BE2C (cell line): ENCODE data around the gene TSHR.
"Not testable (repeated sequence)": the region's sequence is repeated elsewhere in the genome, so short reads cannot be mapped to it uniquely, and the experiment has no call there.

Experiments used
- DNase-seq: peaks from one replicate; pipeline ENCODE4 v3.0.0-alpha.2; 2020
- H3K27me3 ChIP-seq: fragments of 250-450 bp; sonication (Bioruptor Pico); 2 replicates; pipeline ENCODE4 v1.5.1; 2020; ENCODE audit warnings: mild to moderate bottlenecking
- H3K36me3 ChIP-seq: fragments of 250-450 bp; sonication (Bioruptor Pico); 2 replicates; pipeline ENCODE4 v1.5.1; 2020; ENCODE audit warnings: mild to moderate bottlenecking
- H3K4me1 ChIP-seq: fragments of 250-450 bp; sonication (Bioruptor Pico); 2 replicates; pipeline ENCODE4 v1.5.1; 2020
- H3K4me3 ChIP-seq: 2 replicates; pipeline ENCODE4 v1.5.1; 2011; ENCODE audit warnings: low read depth, low read length
- H3K9me3 ChIP-seq: fragments of 250-450 bp; sonication (Bioruptor Pico); 2 replicates; pipeline ENCODE4 v1.5.1; 2020
- TF ChIP-seq, protein P1 (sequence below): IDR thresholded peaks from 2 replicates; pipeline ENCODE4 v1.5.1; 2012; ENCODE audit warnings: mild to moderate bottlenecking, low read depth, low read length

The TSHR gene

GRCh38 chr14:81005540-81006228 lies 50.3 kb downstream of the TSHR start:
- TF ChIP-seq, protein P1, sequence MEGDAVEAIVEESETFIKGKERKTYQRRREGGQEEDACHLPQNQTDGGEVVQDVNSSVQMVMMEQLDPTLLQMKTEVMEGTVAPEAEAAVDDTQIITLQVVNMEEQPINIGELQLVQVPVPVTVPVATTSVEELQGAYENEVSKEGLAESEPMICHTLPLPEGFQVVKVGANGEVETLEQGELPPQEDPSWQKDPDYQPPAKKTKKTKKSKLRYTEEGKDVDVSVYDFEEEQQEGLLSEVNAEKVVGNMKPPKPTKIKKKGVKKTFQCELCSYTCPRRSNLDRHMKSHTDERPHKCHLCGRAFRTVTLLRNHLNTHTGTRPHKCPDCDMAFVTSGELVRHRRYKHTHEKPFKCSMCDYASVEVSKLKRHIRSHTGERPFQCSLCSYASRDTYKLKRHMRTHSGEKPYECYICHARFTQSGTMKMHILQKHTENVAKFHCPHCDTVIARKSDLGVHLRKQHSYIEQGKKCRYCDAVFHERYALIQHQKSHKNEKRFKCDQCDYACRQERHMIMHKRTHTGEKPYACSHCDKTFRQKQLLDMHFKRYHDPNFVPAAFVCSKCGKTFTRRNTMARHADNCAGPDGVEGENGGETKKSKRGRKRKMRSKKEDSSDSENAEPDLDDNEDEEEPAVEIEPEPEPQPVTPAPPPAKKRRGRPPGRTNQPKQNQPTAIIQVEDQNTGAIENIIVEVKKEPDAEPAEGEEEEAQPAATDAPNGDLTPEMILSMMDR, result no peak

GRCh38 chr14:81006266-81006665 lies 50.8 kb downstream of the TSHR start:
- Histone ChIP-seq H3K27me3 (no peaks in the 10 kb centered on the region), H3K4me3 (no peak overlapping the region), H3K4me1 (no peaks in the 10 kb centered on the region; the same call in 1 of the 2 replicates), H3K9me3 (no peaks in the 10 kb centered on the region), H3K36me3 (no peaks in the 10 kb centered on the region)
- TF ChIP-seq, protein P1, result no peak
- DNase-seq, result no peak

More at GRCh38 chr14:81005540-81006228, 50.3 kb downstream of the TSHR start:
- no peaks in the 10 kb centered on the region for H3K9me3 ChIP-seq
- no peaks in the 10 kb centered on the region for H3K27me3 ChIP-seq
- no peaks in the 10 kb centered on the region; the same call in 1 of the 2 replicates for H3K4me1 ChIP-seq
- no peak for DNase-seq
- no peaks in the 10 kb centered on the region for H3K36me3 ChIP-seq
- H3K4me3 ChIP-seq, result no peak overlapping the region

DNA sequence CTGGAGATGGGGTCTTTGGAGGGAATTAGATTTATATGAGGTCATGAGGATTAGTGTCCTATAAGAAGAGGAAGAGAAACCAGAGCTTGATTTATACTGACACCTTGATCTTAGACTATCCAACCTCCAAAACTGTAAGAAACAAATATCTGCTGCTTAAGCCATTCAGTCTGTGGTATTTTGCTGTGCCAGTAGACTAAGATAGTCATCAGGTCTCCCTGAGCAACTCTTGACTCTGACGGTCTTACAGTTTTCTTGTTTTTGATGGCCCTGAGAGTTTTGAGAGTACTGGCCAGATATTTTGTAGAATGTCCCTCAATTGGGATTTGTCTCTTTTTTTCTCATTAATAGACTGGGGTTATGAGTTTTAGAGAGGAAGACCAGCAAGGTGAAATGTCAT lies 51.7 kb downstream of the TSHR start:
- no peak for DNase-seq
- H3K9me3 ChIP-seq, result no peaks in the 10 kb centered on the region
- H3K4me1 ChIP-seq, result no peaks in the 10 kb centered on the region; the same call in 1 of the 2 replicates
- H3K27me3 ChIP-seq, result no peaks in the 10 kb centered on the region
- TF ChIP-seq, protein P1, result no peak
- H3K4me3 ChIP-seq, result no peak overlapping the region
- H3K36me3 ChIP-seq, result no peaks in the 10 kb centered on the region

- no peaks in the 10 kb centered on the region; the same call in 1 of the 2 replicates for H3K4me1 ChIP-seq
- TF ChIP-seq, protein P1, result no peak
Observed at GRCh38 chr14:81009346-81009745, 53.9 kb downstream of the TSHR start.

DNA sequence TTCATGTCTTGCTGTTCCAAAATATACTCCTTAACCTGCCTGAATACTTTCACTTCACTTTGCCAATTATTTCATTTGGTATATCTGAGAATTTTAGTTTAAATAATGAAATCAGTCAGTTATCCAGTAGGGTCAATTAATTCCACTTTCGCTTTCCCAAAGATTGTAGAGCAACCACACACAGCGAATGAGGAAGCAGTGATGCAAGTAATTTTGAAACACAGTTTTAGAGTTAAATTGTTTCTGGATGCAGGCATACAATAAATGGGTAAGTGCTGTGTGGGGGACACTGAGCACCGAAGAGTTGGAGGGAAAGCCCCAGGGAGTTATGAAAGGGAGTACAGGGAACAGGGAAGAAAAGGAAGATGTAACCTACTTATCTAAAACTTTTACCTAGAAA lies 62.8 kb downstream of the TSHR start:
- Histone ChIP-seq H3K9me3 (no peaks in the 10 kb centered on the region; the same call in 1 of the 2 replicates), H3K27me3 (no peaks in the 10 kb centered on the region; the same call in 1 of the 2 replicates), H3K4me3 (no peak overlapping the region), H3K36me3 (no peaks in the 10 kb centered on the region), H3K4me1 (no peaks in the 10 kb centered on the region)
- DNase-seq, result no peak
- TF ChIP-seq, protein P1, result no peak

More at GRCh38 chr14:81009346-81009745, 53.9 kb downstream of the TSHR start:
- Histone ChIP-seq H3K36me3 (no peaks in the 10 kb centered on the region), H3K4me3 (no peak overlapping the region), H3K27me3 (no peaks in the 10 kb centered on the region), H3K9me3 (no peaks in the 10 kb centered on the region)
- DNase-seq, result no peak

GRCh38 chr14:81018684-81019083 lies 63.3 kb downstream of the TSHR start:
- no peaks in the 10 kb centered on the region; the same call in 1 of the 2 replicates for H3K27me3 ChIP-seq
- no peaks in the 10 kb centered on the region; the same call in 1 of the 2 replicates for H3K9me3 ChIP-seq
- TF ChIP-seq, protein P1, result no peak
- no peaks in the 10 kb centered on the region for H3K4me1 ChIP-seq
- no peak overlapping the region for H3K4me3 ChIP-seq
- no peaks in the 10 kb centered on the region for H3K36me3 ChIP-seq
- no peak for DNase-seq

GRCh38 chr14:81019113-81019512 lies 63.7 kb downstream of the TSHR start:
- DNase-seq, H3K9me3 ChIP-seq, H3K4me1 ChIP-seq: not testable (repeated sequence)

More at GRCh38 chr14:81019113-81019512, 63.7 kb downstream of the TSHR start:
- not testable (repeated sequence) for H3K27me3 ChIP-seq, H3K4me3 ChIP-seq, H3K36me3 ChIP-seq
